Measurements from ENCODE around the gene ADGRG6.
A peak's percentile ranks its signal among the peaks of the same experiment; 100 is the strongest.

ADGRG6 gene

DNA sequence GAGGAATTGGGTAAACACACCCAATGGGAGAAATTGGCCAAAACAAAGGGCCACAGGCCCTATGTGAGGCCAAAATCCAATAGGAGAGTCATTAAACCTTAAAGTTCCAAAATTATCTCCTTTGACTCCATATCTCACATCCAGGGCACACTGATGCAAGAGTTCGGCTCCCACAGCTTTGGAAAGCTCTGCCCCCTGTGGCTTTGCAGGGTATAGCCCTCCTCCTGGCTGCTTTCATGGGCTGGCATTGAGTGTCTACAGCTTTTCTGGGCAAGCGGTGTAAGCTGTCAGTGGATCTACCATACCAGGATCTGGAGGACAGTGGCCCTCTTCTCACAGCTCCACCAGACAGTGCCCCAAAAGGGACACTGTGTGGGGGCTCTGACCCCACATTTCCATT lies 160.5 kb downstream of the ADGRG6 start:
- Mint-ChIP-seq H3K4me1 (no peaks in the 10 kb centered on the region), H3K27ac (no peak overlapping the region), H3K4me3 (no peak overlapping the region), H3K36me3 (ENCODE audit: low read depth) (no peaks in the 10 kb centered on the region), H3K27me3 (ENCODE audit: low read depth, poor library complexity) (peaks cover 6% of the 10 kb centered on the region), H3K9me3 (peaks cover 8% of the 10 kb centered on the region)
- TF ChIP-seq, protein P1, sequence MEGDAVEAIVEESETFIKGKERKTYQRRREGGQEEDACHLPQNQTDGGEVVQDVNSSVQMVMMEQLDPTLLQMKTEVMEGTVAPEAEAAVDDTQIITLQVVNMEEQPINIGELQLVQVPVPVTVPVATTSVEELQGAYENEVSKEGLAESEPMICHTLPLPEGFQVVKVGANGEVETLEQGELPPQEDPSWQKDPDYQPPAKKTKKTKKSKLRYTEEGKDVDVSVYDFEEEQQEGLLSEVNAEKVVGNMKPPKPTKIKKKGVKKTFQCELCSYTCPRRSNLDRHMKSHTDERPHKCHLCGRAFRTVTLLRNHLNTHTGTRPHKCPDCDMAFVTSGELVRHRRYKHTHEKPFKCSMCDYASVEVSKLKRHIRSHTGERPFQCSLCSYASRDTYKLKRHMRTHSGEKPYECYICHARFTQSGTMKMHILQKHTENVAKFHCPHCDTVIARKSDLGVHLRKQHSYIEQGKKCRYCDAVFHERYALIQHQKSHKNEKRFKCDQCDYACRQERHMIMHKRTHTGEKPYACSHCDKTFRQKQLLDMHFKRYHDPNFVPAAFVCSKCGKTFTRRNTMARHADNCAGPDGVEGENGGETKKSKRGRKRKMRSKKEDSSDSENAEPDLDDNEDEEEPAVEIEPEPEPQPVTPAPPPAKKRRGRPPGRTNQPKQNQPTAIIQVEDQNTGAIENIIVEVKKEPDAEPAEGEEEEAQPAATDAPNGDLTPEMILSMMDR (IDR thresholded peaks at IDR 0.05), result no peak
- no peak for DNase-seq

DNA sequence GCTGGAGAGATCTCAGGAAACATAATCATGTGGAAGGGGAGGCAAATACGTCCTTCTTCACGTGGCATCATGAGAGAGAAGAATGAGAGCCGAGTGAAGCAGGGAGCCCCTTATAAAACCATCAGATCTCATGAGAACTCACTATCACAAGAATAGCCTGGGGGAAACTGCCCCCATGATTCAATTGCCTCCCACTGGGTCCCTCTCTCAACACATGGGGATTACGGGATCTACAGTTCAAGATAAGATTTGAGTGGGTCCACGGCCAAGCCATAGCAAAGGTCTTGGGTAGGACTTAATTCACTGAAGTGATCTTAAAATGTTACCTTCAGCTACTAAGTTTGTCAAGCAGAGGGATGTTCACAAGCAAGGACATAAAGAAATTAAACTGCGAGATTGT lies 162.2 kb downstream of the ADGRG6 start:
- DNase-seq, result no peak
- Mint-ChIP-seq H3K4me1 (no peaks in the 10 kb centered on the region), H3K27me3 (ENCODE audit: low read depth, poor library complexity) (peaks cover 6% of the 10 kb centered on the region), H3K36me3 (ENCODE audit: low read depth) (no peaks in the 10 kb centered on the region), H3K27ac (no peak overlapping the region), H3K9me3 (peaks cover 8% of the 10 kb centered on the region), H3K4me3 (no peak overlapping the region)
- TF ChIP-seq, protein P1 (IDR thresholded peaks at IDR 0.05), result no peak

DNA sequence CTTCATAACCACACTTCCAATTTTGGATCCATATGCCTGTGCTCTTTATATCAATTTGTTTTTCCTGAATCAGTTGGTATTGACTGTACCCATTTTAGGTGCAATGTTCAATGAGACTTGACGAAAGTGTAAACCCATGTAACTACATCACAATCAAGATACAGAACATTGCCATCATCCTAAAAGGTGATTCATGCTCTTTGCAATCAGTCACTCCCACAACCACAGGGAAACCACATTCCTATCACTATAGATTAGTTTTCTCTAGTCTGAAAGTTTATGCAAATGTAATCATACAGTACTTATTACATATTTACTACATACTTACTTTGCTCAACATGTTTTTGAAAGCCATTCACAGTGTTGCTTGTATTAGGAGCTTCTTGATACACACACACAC lies 167.4 kb downstream of the ADGRG6 start:
- H3K4me3 Mint-ChIP-seq, result no peak overlapping the region
- peaks cover 3% of the 10 kb centered on the region for H3K27me3 Mint-ChIP-seq (ENCODE audit: low read depth, poor library complexity)
- TF ChIP-seq, protein P1 (IDR thresholded peaks at IDR 0.05), result no peak
- no peaks in the 10 kb centered on the region for H3K9me3 Mint-ChIP-seq
- H3K36me3 Mint-ChIP-seq (ENCODE audit: low read depth), result no peaks in the 10 kb centered on the region
- no peak overlapping the region for H3K27ac Mint-ChIP-seq
- H3K4me1 Mint-ChIP-seq, result no peaks in the 10 kb centered on the region
- no peak for DNase-seq

DNA sequence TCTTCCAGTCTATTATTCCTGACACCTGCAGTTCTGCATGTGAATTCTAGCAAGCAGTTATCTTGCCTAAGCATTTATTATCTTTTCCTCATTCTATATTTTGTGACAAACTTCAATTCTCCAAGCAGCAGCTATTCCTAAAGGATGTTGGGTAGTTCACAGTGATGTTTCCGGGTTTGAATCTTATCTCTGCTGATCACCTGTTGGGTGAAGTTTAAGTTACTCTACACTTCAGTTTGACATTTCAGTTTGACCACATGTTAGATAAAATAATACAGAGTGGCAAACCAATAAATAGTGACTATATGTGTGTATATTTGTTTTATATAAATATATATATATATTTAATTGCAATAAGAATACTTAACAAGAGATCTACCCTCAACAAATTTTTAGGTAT lies 168.6 kb downstream of the ADGRG6 start:
- Mint-ChIP-seq H3K27me3 (ENCODE audit: low read depth, poor library complexity) (peaks cover 3% of the 10 kb centered on the region), H3K9me3 (no peaks in the 10 kb centered on the region), H3K27ac (no peak overlapping the region), H3K36me3 (ENCODE audit: low read depth) (no peaks in the 10 kb centered on the region), H3K4me1 (no peaks in the 10 kb centered on the region), H3K4me3 (no peak overlapping the region)
- TF ChIP-seq, protein P1 (IDR thresholded peaks at IDR 0.05), result no peak
- no peak for DNase-seq

DNA sequence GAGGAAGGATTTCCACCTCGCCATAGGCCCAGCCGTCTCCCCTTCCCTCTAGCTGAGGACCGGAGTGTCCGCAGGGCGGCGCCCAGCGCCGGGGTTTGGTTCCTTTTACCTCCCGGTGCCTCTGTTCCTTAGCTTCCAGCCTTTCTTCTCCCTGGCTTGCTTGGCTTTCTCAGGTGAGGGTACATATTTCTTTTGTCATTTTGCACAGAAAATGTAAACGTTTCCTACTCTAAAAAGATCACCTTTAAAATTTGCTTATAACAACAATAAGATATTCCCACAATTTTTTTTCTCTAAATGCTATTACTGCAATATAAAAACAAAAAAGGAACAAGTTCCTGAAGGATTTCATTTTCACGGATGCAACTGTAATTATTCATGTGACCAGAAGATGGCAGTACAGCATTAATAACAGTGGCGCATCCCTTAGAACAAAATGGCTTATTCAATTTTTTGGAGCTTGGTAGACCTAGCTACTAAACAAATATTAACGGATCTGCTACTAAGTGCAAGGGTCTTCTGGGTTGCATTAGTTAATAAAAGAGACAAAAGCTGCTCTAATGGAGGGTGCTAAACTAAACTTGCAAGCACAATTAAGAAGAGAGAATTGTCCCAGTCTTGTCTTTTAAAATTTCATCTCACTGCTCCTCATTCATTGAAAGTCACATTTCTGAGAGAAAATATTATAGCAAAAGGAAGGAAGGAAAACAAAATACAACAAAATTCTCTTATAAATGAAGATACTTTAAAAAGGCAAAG lies 172.9 kb downstream of the ADGRG6 start:
- H3K4me1 Mint-ChIP-seq, result no peaks in the 10 kb centered on the region
- no peak overlapping the region for H3K4me3 Mint-ChIP-seq
- TF ChIP-seq, protein P1 (IDR thresholded peaks at IDR 0.05), result peak; percentile 85
- peak; percentile 59 for DNase-seq
- H3K9me3 Mint-ChIP-seq, result no peaks in the 10 kb centered on the region
- no peaks in the 10 kb centered on the region for H3K27me3 Mint-ChIP-seq (ENCODE audit: low read depth, poor library complexity)
- no peak overlapping the region for H3K27ac Mint-ChIP-seq
- H3K36me3 Mint-ChIP-seq (ENCODE audit: low read depth), result no peaks in the 10 kb centered on the region

DNA sequence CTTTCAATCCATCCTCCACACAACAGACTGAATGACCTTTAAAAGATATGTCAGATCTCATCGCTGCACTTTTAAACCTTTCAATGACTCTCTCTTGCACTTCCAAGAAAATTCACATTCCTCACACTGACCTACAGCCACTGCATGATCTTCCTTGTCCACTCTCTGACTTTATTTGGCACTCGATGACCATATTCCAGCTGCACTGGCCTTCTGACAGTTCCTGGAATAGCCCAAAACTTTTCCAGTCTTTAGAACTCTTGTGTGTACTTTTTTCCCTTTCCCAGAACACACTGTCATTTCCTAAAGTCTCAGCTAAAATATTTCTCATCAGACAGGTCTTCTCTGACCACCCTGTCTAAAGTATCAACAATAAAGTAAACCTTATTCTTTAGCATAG lies 174.6 kb downstream of the ADGRG6 start:
- TF ChIP-seq, protein P1 (IDR thresholded peaks at IDR 0.05), result no peak
- H3K9me3 Mint-ChIP-seq, result no peaks in the 10 kb centered on the region
- DNase-seq, result no peak
- no peaks in the 10 kb centered on the region for H3K36me3 Mint-ChIP-seq (ENCODE audit: low read depth)
- H3K27me3 Mint-ChIP-seq (ENCODE audit: low read depth, poor library complexity), result no peaks in the 10 kb centered on the region
- H3K4me1 Mint-ChIP-seq, result no peaks in the 10 kb centered on the region
- no peak overlapping the region for H3K27ac Mint-ChIP-seq
- H3K4me3 Mint-ChIP-seq, result no peak overlapping the region
